ENCODE data around the gene TBC1D16. TPM values are rescaled to one million over a fixed set of nuclear protein-coding genes. Genes with fewer than 3 reads are reported as not detected.

The TBC1D16 gene
- total and polyA plus RNA-seq, 8 donors, result 17.3 to 49.1 (median 31.3) TPM

DNA sequence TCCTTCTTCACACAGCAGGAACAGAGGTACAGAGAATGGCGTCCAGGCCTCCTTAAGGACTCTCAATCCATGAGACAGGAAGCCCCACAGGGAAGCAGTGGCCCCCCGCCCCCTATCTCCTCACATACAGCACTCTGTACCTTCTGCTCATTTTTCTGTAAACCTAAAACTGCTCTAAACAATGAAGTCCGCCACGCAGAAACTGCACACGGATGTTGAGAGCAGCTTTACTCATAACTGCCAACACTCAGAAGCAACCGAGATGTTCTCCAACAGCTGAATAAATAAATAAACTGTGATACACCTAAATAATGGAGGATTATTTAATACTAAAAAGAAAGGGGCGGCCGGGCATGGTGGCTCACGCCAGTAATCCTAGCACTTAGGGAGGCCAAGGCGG, 9.9 kb downstream of the TBC1D16 start:
- no peak for TF ChIP-seq CTCF (IDR thresholded peaks at IDR 0.05)
- ATAC-seq (no peak), DNase-seq (no peak)
- H3K4me3 ChIP-seq, result no peak overlapping the region
- no peaks in the 10 kb centered on the region for H3K9me3 ChIP-seq
- no peak overlapping the region for H3K27ac ChIP-seq
- intact Hi-C loops (cut with DNase I), result no loop called here
- no peaks in the 10 kb centered on the region for H3K27me3 ChIP-seq
- H3K4me1 ChIP-seq, result peaks cover 10 to 48% of the 10 kb centered on the region in 2 donors
- H3K36me3 ChIP-seq, result no peaks in the 10 kb centered on the region

DNA sequence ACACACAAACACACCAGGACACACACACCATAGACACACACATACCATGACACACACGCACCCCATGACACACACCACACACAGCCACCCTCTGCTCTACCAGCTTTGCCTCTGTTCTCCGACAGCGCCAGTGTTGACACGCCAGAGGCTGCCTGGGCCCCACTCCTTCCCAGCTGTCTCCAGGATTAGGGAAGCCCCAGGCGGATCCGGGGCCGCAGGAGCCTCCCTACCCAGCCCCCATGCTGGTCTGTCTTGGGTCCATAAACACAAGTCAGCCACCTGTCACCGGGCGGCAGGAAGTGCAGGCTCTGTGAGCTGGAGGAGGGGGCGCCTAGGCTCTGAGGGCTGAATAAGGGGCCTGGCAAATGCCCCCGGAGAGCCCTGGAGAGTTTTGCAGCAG, 10.5 kb downstream of the TBC1D16 start:
- peaks cover 9 to 41% of the 10 kb centered on the region in 2 donors for H3K4me1 ChIP-seq
- DNase-seq (no peak), ATAC-seq (no peak)
- TF ChIP-seq CTCF (IDR thresholded peaks at IDR 0.05), result no peak
- H3K27me3 ChIP-seq, result no peaks in the 10 kb centered on the region
- no peak overlapping the region for H3K27ac ChIP-seq
- H3K36me3 ChIP-seq, result no peaks in the 10 kb centered on the region
- no peaks in the 10 kb centered on the region for H3K9me3 ChIP-seq
- intact Hi-C loops (cut with DNase I), result no loop called here
- H3K4me3 ChIP-seq, result no peak overlapping the region

DNA sequence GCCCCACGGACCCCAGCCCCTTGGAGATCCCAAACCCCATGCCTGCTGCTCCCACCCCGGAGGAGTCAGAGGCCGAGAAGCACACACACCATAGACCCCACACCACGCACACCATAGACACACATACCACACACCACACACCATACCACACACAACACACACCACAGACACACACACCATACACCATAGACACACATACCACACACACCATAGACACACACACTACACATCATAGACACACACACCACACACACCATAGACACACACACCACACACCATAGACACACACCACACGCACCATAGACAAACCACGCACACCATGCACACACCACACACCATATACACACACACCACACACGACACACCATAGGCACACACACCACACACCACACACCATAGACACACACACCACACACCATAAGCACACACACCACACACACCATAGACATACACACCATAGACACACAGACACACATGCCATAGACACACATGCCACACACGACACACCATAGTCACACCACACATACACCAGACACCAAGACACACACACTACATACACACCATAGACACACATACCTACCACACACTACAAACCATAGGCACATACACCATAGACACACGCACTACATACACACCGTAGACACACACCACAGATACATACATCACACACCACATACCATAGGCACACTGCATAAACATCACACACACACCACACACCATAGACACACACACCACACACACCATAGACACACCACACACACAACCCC, 11.3 kb downstream of the TBC1D16 start:
- no peak for TF ChIP-seq CTCF (IDR thresholded peaks at IDR 0.05)
- no peak overlapping the region for H3K4me3 ChIP-seq
- intact Hi-C loops (cut with DNase I), result no loop called here
- no peak for ATAC-seq
- no peaks in the 10 kb centered on the region for H3K27me3 ChIP-seq
- DNase-seq, result no peak
- no peak overlapping the region for H3K27ac ChIP-seq
- H3K4me1 ChIP-seq, result peaks cover 2 to 34% of the 10 kb centered on the region in 2 donors
- H3K36me3 ChIP-seq, result no peaks in the 10 kb centered on the region
- H3K9me3 ChIP-seq, result no peaks in the 10 kb centered on the region

GRCh38 chr17:80023481-80024205, 12.0 kb downstream of the TBC1D16 start:
- no peak for TF ChIP-seq CTCF (IDR thresholded peaks at IDR 0.05)
- peaks cover 0 to 26% of the 10 kb centered on the region in 2 donors for H3K4me1 ChIP-seq
- ATAC-seq, result peak; percentile 51
- DNase-seq, result no peak
- H3K27ac ChIP-seq, result no peak overlapping the region
- no peaks in the 10 kb centered on the region for H3K36me3 ChIP-seq
- no peaks in the 10 kb centered on the region for H3K9me3 ChIP-seq
- no peaks in the 10 kb centered on the region for H3K27me3 ChIP-seq
- H3K4me3 ChIP-seq, result no peak overlapping the region
- intact Hi-C loops (cut with DNase I), result no loop called here

GRCh38 chr17:80021600-80021999, 14.1 kb downstream of the TBC1D16 start:
- TF ChIP-seq CTCF (IDR thresholded peaks at IDR 0.05), result no peak
- intact Hi-C loops (cut with DNase I), result no loop called here
- no peaks in the 10 kb centered on the region for H3K27me3 ChIP-seq

More at GRCh38 chr17:80021600-80021999, 14.1 kb downstream of the TBC1D16 start:
- Histone ChIP-seq H3K4me3 (no peak overlapping the region), H3K27ac (no peak overlapping the region), H3K9me3 (no peaks in the 10 kb centered on the region), H3K4me1 (peaks cover 0 to 18% of the 10 kb centered on the region in 2 donors), H3K36me3 (no peaks in the 10 kb centered on the region)
- no peak for ATAC-seq
- no peak for DNase-seq
